Mesendoderm (in vitro differentiated cells): ENCODE data around the gene NID1.

Source experiments
- DNase-seq: peaks from one replicate; pipeline ENCODE4 v3.0.0; 2013
- H2AK5ac ChIP-seq: 2 replicates; pipeline ENCODE4 v1.6.1; 2013; ENCODE audit warnings: low read length, inconsistent platforms
- H2BK120ac ChIP-seq: 2 replicates; pipeline ENCODE4 v1.6.1; 2013; ENCODE audit warnings: low read depth, mild to moderate bottlenecking, low read length, moderate library complexity, mixed read lengths
- H2BK15ac ChIP-seq: replicated peaks from 2 replicates; pipeline ENCODE4 v1.6.1; 2013; ENCODE audit warnings: low read depth, mild to moderate bottlenecking, moderate library complexity
- H2BK5ac ChIP-seq: 2 replicates; pipeline ENCODE4 v1.6.1; 2013; ENCODE audit warnings: low read length, inconsistent platforms
- H3K18ac ChIP-seq: 2 replicates; pipeline ENCODE4 v1.6.1; 2013; ENCODE audit warnings: mild to moderate bottlenecking, low read length, mixed read lengths
- H3K23ac ChIP-seq: one replicate; pipeline ENCODE4 v1.6.1; 2013; ENCODE audit warnings: low read length
- H3K27ac ChIP-seq: 2 replicates; pipeline ENCODE4 v1.5.1; 2013; ENCODE audit warnings: low read depth, mild to moderate bottlenecking, inconsistent platforms, low read length, moderate library complexity
- H3K27me3 ChIP-seq: 2 replicates; pipeline ENCODE4 v1.6.1; 2013; ENCODE audit warnings: low read length, control low read depth, mild to moderate bottlenecking, inconsistent platforms; ENCODE audit not compliant: insufficient read depth, poor library complexity
- H3K36me3 ChIP-seq: 2 replicates; pipeline ENCODE4 v1.6.1; 2013; ENCODE audit warnings: low read length, inconsistent platforms; ENCODE audit not compliant: control insufficient read depth, insufficient read depth
- H3K4ac ChIP-seq: one replicate; pipeline ENCODE4 v1.6.1; 2013; ENCODE audit warnings: low read depth, mild to moderate bottlenecking, low read length, moderate library complexity
- H3K4me1 ChIP-seq: 2 replicates; pipeline ENCODE4 v1.6.1; 2013; ENCODE audit warnings: low read depth, low read length, inconsistent platforms; ENCODE audit not compliant: control insufficient read depth
- H3K4me2 ChIP-seq: 2 replicates; pipeline ENCODE4 v1.6.1; 2013; ENCODE audit warnings: low read length
- H3K4me3 ChIP-seq: 2 replicates; pipeline ENCODE4 v1.5.1; 2013; ENCODE audit warnings: mild to moderate bottlenecking, low read length
- H3K56ac ChIP-seq: one replicate; pipeline ENCODE4 v1.6.1; 2013; ENCODE audit warnings: low read length
- H3K79me1 ChIP-seq: 2 replicates; pipeline ENCODE4 v1.6.1; 2013; ENCODE audit warnings: low read length, inconsistent platforms
- H3K79me2 ChIP-seq: 2 replicates; pipeline ENCODE4 v1.6.1; 2013; ENCODE audit warnings: mild to moderate bottlenecking, low read length; ENCODE audit not compliant: control insufficient read depth, insufficient read depth
- H3K9ac ChIP-seq: 2 replicates; pipeline ENCODE4 v1.6.1; 2013; ENCODE audit warnings: low read length, inconsistent platforms
- H4K5ac ChIP-seq: one replicate; pipeline ENCODE4 v1.6.1; 2013; ENCODE audit warnings: low read length
- H4K8ac ChIP-seq: one replicate; pipeline ENCODE4 v1.6.1; 2013; ENCODE audit warnings: low read depth, mild to moderate bottlenecking, control low read depth, low read length, moderate library complexity
- WGBS: extraction: QIAGEN DNeasy Blood & Tissue Kit; methylation state at CpG from one replicate; pipeline ENCODE4 v1.1.7; 2013; ENCODE audit warnings: low lambda C conversion rate, missing lambda C conversion rate; ENCODE audit not compliant: insufficient coverage; ENCODE audit errors: extremely low coverage; 5-methylcytosine and 5-hydroxymethylcytosine counted together

Gene NID1

GRCh38 chr1:236073307-236073897 lies 8.5 kb upstream of the NID1 start:
- Histone ChIP-seq H3K4me2 (no peak overlapping the region), H2BK15ac (no peak overlapping the region), H3K4me1 (no peaks in the 10 kb centered on the region), H2BK5ac (no peak overlapping the region), H3K23ac (no peak overlapping the region), H2AK5ac (no peak overlapping the region), H3K79me1 (no peaks in the 10 kb centered on the region), H3K36me3 (no peaks in the 10 kb centered on the region), H3K4me3 (no peak overlapping the region), H3K79me2 (no peaks in the 10 kb centered on the region), H4K8ac (no peak overlapping the region), H3K9ac (no peak overlapping the region), H3K27me3 (no peaks in the 10 kb centered on the region), H4K5ac (no peak overlapping the region), H3K18ac (no peak overlapping the region), H3K27ac (no peak overlapping the region), H3K4ac (no peak overlapping the region), H3K56ac (no peak overlapping the region), H2BK120ac (no peak overlapping the region)
- DNase-seq = no peak
- WGBS = no CpG with 5 or more reads among the region's 4 CpGs

- no peak overlapping the region for H3K4ac ChIP-seq
- no peak overlapping the region for H3K18ac ChIP-seq
- H3K4me2 ChIP-seq = no peak overlapping the region
- no peak overlapping the region for H2BK15ac ChIP-seq
- no peak overlapping the region for H3K4me3 ChIP-seq
- H3K23ac ChIP-seq = no peak overlapping the region
- no peak for DNase-seq
- no peak overlapping the region for H3K56ac ChIP-seq
- H4K5ac ChIP-seq = no peak overlapping the region
- H3K4me1 ChIP-seq = no peaks in the 10 kb centered on the region
- H3K9ac ChIP-seq = no peak overlapping the region
- H3K36me3 ChIP-seq = no peaks in the 10 kb centered on the region
- no CpG with 5 or more reads among the region's 5 CpGs for WGBS
- H3K27me3 ChIP-seq = no peaks in the 10 kb centered on the region
- no peak overlapping the region for H2BK5ac ChIP-seq
- H2AK5ac ChIP-seq = no peak overlapping the region
- H2BK120ac ChIP-seq = no peak overlapping the region
- H3K79me2 ChIP-seq = no peaks in the 10 kb centered on the region
- no peak overlapping the region for H3K27ac ChIP-seq
- H3K79me1 ChIP-seq = no peaks in the 10 kb centered on the region
- H4K8ac ChIP-seq = no peak overlapping the region
These were observed 7.1 kb upstream of the NID1 start for GRCh38 chr1:236072001-236072400.

GRCh38 chr1:236070753-236071152 lies 5.9 kb upstream of the NID1 start:
- Histone ChIP-seq H2BK15ac (no peak overlapping the region), H3K23ac (no peak overlapping the region), H3K18ac (no peak overlapping the region)

GRCh38 chr1:236069796-236070195 lies 4.9 kb upstream of the NID1 start:
- no peaks in the 10 kb centered on the region for H3K27me3 ChIP-seq
- no peak overlapping the region for H2AK5ac ChIP-seq
- H3K27ac ChIP-seq = no peak overlapping the region
- H4K5ac ChIP-seq = no peak overlapping the region
- no peak overlapping the region for H3K56ac ChIP-seq
- no peaks in the 10 kb centered on the region for H3K79me1 ChIP-seq
- H3K9ac ChIP-seq = no peak overlapping the region
- 100% methylated on average over 1 of the region's 5 CpGs for WGBS
- no peak overlapping the region for H2BK5ac ChIP-seq
- H3K4me3 ChIP-seq = no peak overlapping the region
- H3K4ac ChIP-seq = no peak overlapping the region
- no peak overlapping the region for H3K18ac ChIP-seq
- H2BK120ac ChIP-seq = no peak overlapping the region
- H3K36me3 ChIP-seq = no peaks in the 10 kb centered on the region
- no peak overlapping the region for H2BK15ac ChIP-seq
- H4K8ac ChIP-seq = no peak overlapping the region
- no peak overlapping the region for H3K4me2 ChIP-seq
- no peak overlapping the region for H3K23ac ChIP-seq
- no peaks in the 10 kb centered on the region for H3K4me1 ChIP-seq
- no peaks in the 10 kb centered on the region for H3K79me2 ChIP-seq
- no peak for DNase-seq

More at GRCh38 chr1:236070753-236071152, 5.9 kb upstream of the NID1 start:
- no peak overlapping the region for H3K4ac ChIP-seq
- no peaks in the 10 kb centered on the region for H3K27me3 ChIP-seq
- no peak overlapping the region for H2BK5ac ChIP-seq
- no peak overlapping the region for H3K4me3 ChIP-seq
- no peak for DNase-seq
- no peaks in the 10 kb centered on the region for H3K79me2 ChIP-seq
- no peak overlapping the region for H2BK120ac ChIP-seq
- H3K9ac ChIP-seq = no peak overlapping the region
- no peaks in the 10 kb centered on the region for H3K4me1 ChIP-seq
- no peak overlapping the region for H4K8ac ChIP-seq
- no peak overlapping the region for H3K56ac ChIP-seq
- H3K4me2 ChIP-seq = no peak overlapping the region
- no peak overlapping the region for H2AK5ac ChIP-seq
- H3K79me1 ChIP-seq = no peaks in the 10 kb centered on the region
- H3K27ac ChIP-seq = no peak overlapping the region
- H4K5ac ChIP-seq = no peak overlapping the region
- no peaks in the 10 kb centered on the region for H3K36me3 ChIP-seq

GRCh38 chr1:236067854-236068454 lies 3.1 kb upstream of the NID1 start:
- Histone ChIP-seq H3K4ac (no peak overlapping the region), H3K36me3 (no peaks in the 10 kb centered on the region), H3K23ac (no peak overlapping the region), H3K18ac (no peak overlapping the region), H3K4me3 (no peak overlapping the region), H3K9ac (no peak overlapping the region), H3K27ac (no peak overlapping the region), H3K4me2 (no peak overlapping the region), H3K4me1 (no peaks in the 10 kb centered on the region), H3K79me1 (no peaks in the 10 kb centered on the region), H3K56ac (no peak overlapping the region), H4K5ac (no peak overlapping the region), H2BK5ac (no peak overlapping the region), H2AK5ac (no peak overlapping the region), H4K8ac (no peak overlapping the region), H2BK120ac (no peak overlapping the region), H2BK15ac (no peak overlapping the region), H3K79me2 (no peaks in the 10 kb centered on the region), H3K27me3 (peaks cover 3% of the 10 kb centered on the region)
- DNase-seq = no peak
- no CpG with 5 or more reads among the region's 12 CpGs for WGBS

- no peak overlapping the region for H3K27ac ChIP-seq
- no peak overlapping the region for H3K4ac ChIP-seq
- H3K56ac ChIP-seq = no peak overlapping the region
- no peaks in the 10 kb centered on the region for H3K4me1 ChIP-seq
- H2BK5ac ChIP-seq = no peak overlapping the region
- no peak overlapping the region for H2AK5ac ChIP-seq
- H3K27me3 ChIP-seq = peaks cover 3% of the 10 kb centered on the region
- DNase-seq = no peak
- no peak overlapping the region for H2BK120ac ChIP-seq
- H3K9ac ChIP-seq = no peak overlapping the region
- H3K36me3 ChIP-seq = no peaks in the 10 kb centered on the region
- H4K5ac ChIP-seq = no peak overlapping the region
- no peaks in the 10 kb centered on the region for H3K79me2 ChIP-seq
- no CpG with 5 or more reads among the region's 6 CpGs for WGBS
- H3K18ac ChIP-seq = no peak overlapping the region
- no peaks in the 10 kb centered on the region for H3K79me1 ChIP-seq
- H4K8ac ChIP-seq = no peak overlapping the region
- no peak overlapping the region for H3K23ac ChIP-seq
- no peak overlapping the region for H3K4me2 ChIP-seq
- no peak overlapping the region for H2BK15ac ChIP-seq
- no peak overlapping the region for H3K4me3 ChIP-seq
These were observed 2.0 kb upstream of the NID1 start for GRCh38 chr1:236066828-236067386.
